A673 (cell line): ENCODE measurements around the gene SLC26A1.

Source experiments
- EZH2 ChIP-seq: fragments of 200-600 bp; sonication (generic); IDR thresholded peaks from 2 replicates; pipeline ENCODE4 v1.6.1; 2017; ENCODE audit warnings: borderline replicate concordance, low read depth, mild to moderate bottlenecking, mixed read lengths, antibody characterized with exemption, low read length; ENCODE audit not compliant: poor library complexity, severe bottlenecking
- TF ChIP-seq, protein P1 (sequence below): fragments of 300-800, 200-600 bp; sonication (generic); conservative IDR thresholded peaks from 2 replicates; pipeline ENCODE4 v1.5.1; 2017; ENCODE audit warnings: low read depth, mild to moderate bottlenecking, antibody characterized with exemption, low read length, moderate library complexity, mixed read lengths

DNA sequence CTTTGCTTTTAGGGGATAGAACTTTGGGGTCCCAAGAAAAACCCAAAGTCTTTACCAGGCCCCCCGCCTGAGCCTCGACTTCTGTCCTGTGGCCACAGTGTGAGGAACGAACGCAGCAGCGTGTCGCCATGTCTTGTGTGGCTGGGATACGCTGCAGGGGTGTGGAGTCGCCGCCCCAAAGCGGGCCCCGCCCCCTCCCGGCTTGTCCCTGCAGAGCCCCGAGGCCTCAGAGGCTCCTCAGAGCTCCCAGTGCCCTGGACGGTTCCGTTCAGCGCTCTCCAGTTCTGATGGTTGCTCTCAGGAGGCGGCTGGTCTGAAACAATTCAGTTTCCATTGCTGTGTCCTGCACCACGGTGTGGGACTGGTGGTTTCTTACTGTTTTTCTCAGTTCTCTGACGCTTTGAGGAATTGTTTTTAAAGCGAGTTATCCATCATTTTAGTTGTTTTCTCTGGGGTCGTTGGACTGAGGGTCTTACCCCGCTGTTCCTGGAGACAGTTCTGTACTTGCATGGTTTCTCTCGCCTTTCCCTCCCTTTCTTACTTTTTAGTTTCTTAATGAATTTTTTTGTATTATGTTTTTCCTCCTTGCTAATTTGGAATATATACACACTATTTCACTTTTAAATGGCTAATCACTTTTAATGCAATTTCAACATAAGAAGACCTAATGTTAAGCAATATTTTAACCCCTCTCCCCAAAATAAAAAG lies 7.9 kb downstream of the SLC26A1 start:
- TF ChIP-seq, protein P1, sequence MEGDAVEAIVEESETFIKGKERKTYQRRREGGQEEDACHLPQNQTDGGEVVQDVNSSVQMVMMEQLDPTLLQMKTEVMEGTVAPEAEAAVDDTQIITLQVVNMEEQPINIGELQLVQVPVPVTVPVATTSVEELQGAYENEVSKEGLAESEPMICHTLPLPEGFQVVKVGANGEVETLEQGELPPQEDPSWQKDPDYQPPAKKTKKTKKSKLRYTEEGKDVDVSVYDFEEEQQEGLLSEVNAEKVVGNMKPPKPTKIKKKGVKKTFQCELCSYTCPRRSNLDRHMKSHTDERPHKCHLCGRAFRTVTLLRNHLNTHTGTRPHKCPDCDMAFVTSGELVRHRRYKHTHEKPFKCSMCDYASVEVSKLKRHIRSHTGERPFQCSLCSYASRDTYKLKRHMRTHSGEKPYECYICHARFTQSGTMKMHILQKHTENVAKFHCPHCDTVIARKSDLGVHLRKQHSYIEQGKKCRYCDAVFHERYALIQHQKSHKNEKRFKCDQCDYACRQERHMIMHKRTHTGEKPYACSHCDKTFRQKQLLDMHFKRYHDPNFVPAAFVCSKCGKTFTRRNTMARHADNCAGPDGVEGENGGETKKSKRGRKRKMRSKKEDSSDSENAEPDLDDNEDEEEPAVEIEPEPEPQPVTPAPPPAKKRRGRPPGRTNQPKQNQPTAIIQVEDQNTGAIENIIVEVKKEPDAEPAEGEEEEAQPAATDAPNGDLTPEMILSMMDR = no peak
- TF ChIP-seq EZH2 = no peak
